Astrocyte of the spinal cord (primary cell): ENCODE data around the gene CACNA1S.

Experiments used
- DNase-seq: peaks from one replicate; pipeline ENCODE4 v3.0.0; 2011; ENCODE audit warnings: low read depth, low spot score
- H3K4me3 ChIP-seq: 2 replicates; pipeline ENCODE4 v1.5.1; 2011; ENCODE audit warnings: low read depth, mild to moderate bottlenecking, low read length, moderate library complexity
- in situ Hi-C: cut with HindIII; loops from 2 replicates; pipeline ENCODE4 v1.10.0; 2017; ENCODE audit warnings: low sequenced_read_pairs
- TF ChIP-seq, protein P1 (sequence below): IDR thresholded peaks from 2 replicates; pipeline ENCODE4 v1.5.1; 2012; ENCODE audit warnings: low read depth, mild to moderate bottlenecking, low read length, inconsistent platforms

The CACNA1S gene

GRCh38 chr1:201036188-201036842 lies 75.9 kb downstream of the CACNA1S start:
- no peak overlapping the region for H3K4me3 ChIP-seq
- TF ChIP-seq, protein P1, sequence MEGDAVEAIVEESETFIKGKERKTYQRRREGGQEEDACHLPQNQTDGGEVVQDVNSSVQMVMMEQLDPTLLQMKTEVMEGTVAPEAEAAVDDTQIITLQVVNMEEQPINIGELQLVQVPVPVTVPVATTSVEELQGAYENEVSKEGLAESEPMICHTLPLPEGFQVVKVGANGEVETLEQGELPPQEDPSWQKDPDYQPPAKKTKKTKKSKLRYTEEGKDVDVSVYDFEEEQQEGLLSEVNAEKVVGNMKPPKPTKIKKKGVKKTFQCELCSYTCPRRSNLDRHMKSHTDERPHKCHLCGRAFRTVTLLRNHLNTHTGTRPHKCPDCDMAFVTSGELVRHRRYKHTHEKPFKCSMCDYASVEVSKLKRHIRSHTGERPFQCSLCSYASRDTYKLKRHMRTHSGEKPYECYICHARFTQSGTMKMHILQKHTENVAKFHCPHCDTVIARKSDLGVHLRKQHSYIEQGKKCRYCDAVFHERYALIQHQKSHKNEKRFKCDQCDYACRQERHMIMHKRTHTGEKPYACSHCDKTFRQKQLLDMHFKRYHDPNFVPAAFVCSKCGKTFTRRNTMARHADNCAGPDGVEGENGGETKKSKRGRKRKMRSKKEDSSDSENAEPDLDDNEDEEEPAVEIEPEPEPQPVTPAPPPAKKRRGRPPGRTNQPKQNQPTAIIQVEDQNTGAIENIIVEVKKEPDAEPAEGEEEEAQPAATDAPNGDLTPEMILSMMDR: no peak
- no peak for DNase-seq
- in situ Hi-C loops: no loop called here

DNA sequence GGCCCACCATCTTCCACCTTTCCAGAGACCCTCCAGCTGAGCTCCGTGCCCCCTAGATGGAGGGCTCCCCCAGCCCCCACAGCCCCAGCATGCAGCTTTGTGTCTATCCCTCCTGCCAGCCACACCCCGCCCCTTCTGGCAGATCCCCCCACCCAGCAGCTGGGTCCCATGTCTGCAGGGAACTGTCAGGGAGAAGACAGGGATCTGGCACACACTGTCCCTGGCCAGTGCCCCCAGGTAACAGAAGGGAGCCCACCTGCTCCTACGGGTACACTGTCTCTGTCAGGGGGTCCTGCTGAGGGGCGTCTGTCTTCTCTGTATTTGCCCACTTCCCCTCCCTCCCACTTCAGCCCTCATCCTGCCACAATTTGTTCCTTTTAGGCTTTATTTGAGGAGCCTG lies 77.6 kb downstream of the CACNA1S start:
- no peak for DNase-seq
- TF ChIP-seq, protein P1: no peak
- in situ Hi-C loops: no loop called here
- H3K4me3 ChIP-seq: no peak overlapping the region

DNA sequence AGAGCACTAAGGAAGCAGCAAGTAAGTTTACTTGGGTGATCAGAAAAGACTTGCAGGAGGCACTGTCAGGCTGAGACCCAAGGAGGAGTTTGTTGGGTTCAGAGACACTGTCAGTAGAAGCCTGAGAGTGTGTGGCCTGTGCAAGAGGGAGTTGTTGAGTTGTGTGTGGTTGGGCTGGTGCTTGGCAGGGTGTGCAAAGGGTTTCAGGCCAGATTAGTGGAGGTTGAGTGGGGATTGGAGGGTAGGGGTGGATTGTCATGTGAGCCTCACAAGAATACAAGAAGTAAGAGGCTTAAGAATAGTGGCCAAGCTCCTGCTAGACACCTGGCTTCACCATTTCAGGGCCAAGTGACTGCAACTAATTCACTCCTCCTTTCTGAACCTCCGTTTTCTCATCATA lies 79.8 kb downstream of the CACNA1S start:
- DNase-seq: no peak
- TF ChIP-seq, protein P1: no peak
- H3K4me3 ChIP-seq: no peak overlapping the region
- in situ Hi-C loops: no loop called here

GRCh38 chr1:201028461-201028889 lies 83.8 kb downstream of the CACNA1S start:
- no peak overlapping the region for H3K4me3 ChIP-seq
- in situ Hi-C loops: no loop called here
- DNase-seq: no peak
- TF ChIP-seq, protein P1: no peak

DNA sequence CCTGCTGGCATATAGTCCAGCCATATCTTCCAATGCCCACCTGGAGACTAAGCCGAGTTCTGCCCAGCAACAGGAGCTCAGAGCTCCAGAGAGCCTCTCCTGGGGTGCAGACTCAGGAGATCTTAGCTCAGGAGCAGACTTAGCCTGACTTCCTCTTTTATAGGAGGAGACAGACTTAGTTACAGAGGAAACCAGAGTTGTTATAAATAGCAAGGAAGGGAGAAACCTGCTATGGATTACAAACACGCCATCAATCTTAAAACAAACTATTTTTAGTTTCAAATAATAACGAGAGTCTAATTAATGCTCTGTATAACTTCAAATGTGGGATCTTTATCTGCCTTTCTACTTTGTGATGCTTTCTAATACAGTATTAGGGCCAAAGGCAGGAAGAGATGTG lies 85.4 kb downstream of the CACNA1S start:
- TF ChIP-seq, protein P1: no peak
- no peak for DNase-seq
- no peak overlapping the region for H3K4me3 ChIP-seq
- in situ Hi-C loops: no loop called here

DNA sequence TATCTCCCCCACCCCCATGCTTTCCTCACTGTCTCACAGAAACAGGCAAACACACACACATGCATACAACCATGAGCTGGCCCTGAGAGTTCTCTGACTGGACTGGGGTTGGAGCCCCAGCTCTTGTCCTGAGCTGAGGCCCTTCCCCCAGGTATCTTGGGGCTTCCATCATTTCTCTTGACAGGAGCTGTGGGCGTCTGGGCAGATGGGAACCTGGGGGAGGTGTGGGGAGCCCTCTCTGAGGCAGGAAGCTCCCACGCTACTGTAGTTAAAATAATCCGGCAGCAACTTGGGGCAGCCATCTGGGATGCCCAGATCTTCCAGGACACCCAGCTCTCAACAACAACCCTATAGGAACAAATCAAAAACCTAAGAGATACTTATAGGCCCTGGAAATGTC lies 86.0 kb downstream of the CACNA1S start:
- no peak for DNase-seq
- TF ChIP-seq, protein P1: no peak
- in situ Hi-C loops: no loop called here
- H3K4me3 ChIP-seq: no peak overlapping the region
